GM19099 (cell line): ENCODE measurements around the gene AAGAB.

Experiments
- POLR2A ChIP-seq: IDR thresholded peaks from 3 replicates; pipeline ENCODE4 v1.6.1; 2011; ENCODE audit warnings: low read depth; ENCODE audit not compliant: insufficient read length; ENCODE audit errors: extremely low read depth

Gene AAGAB

DNA sequence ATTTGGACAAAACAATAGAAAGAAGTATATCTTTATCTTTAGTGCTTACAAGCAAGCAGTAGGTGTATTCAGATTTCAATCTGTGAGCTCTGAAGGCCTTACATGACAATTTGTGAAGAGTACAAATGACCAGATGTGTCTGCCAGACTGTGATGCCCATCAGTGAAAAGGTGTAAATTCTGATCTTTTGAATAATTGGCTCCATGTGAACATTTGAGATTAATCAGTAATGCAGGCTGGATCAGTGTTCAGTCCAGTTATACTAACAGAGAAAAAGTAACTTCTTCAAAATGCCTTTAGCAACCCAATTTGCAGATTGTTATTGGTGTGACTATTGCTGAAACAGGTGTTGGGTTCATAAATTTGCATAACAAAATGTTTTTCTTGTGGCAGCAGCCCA is 5.3 kb upstream of the AAGAB start:
- no peak for TF ChIP-seq POLR2A

- TF ChIP-seq POLR2A = no peak
Measured at GRCh38 chr15:67259379-67259778, 4.9 kb upstream of the AAGAB start.

- TF ChIP-seq POLR2A = no peak
Measured at GRCh38 chr15:67256051-67256450, 1.6 kb upstream of the AAGAB start.

DNA sequence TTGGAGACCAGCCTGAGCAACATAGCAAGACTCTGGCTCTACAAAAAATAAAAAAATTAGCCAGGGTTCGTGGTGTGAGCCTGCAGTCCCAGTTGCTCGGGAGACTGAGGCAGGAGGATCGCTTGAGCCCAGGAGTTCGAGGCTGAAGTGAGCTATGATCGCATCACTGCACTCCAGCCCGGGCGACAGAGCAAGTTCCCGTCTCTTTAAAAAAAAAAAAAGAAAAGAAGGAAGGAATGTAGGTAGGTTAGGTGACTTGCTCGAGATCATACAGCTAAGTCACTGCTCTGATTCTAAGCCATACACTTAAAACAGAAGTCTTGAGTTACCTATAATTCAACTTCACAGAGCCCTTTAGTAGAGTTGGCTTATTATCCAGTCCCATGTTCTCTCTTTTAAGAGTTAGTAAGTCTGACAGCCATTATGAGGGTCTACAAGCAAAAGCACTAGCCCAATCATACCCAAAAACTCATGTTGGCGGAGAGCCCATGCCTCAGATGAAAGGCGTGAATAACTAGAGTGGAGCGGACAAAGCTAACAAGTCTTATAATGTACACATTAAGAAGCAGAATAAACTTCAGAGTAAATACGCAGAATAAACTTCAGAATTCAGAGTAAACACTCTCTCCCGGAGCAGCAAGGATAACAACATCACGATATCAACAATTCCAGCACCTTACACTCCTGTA is 768 bp downstream of the AAGAB start:
- TF ChIP-seq POLR2A = no peak

- TF ChIP-seq POLR2A = no peak
Measured at GRCh38 chr15:67253101-67253500, 1.4 kb downstream of the AAGAB start.

- TF ChIP-seq POLR2A = no peak
Measured at GRCh38 chr15:67251318-67251717, 3.1 kb downstream of the AAGAB start.

DNA sequence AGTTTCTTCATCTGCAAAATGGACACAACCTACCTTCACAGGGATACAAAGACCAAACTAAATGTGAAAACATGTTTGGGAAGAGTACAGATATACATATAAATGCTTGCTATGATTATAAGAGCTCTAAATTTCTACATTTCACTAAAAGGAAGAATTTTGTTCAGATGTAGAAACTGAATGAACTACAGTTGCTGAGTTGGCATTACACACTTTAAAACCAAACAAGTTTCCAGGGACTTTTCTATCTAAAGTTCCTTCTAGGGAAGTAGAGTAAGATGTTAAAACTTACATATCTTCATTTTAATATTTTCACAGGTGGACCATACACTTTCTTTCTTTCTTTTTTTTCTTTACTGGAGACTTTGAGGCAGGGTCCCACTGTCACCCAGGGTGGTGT is 4.6 kb downstream of the AAGAB start:
- no peak for TF ChIP-seq POLR2A

DNA sequence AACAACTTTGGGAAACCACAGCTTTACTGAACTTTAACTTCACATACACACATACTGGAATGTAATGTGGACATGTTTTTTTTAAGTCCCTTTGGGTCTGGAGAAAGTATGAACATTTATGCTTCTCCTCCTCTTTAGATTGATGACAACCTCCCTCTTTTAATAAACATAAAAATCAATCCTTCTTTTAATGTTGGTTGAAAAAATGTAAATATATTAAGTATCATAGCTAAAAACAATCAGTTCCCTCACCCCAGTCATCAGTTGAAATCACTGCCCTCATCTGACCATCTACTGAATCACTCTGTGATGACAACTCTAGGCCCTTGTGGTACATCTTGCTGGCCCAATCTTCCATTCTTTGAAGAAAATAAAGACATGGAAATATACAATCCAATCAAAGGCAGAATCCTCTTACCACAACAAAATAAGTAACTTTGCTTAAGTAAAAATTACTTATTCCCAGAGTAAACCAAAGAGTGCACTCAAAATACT is 6.4 kb downstream of the AAGAB start:
- no peak for TF ChIP-seq POLR2A

DNA sequence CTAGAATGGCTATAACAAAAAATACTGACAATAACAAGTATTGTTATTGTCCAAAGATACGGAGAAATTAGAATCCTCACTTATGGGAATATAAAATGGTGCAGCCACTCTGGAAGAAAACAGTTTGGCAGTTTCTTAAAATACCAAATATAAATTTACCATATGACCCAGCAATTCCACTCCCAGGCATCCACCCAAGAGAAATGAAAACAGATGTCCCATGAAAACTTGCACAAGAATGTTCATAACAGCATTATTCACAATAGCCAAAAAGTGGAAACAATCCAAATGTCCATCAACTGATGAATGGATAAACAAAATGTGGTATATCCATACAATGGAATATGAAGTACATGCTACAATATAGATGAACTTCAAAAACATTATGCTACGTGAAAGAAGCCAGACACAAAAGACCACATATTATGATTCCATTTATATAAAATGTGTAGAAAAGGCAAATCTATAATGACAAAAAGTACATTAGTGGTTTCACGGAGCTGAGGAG is 9.4 kb downstream of the AAGAB start:
- no peak for TF ChIP-seq POLR2A

DNA sequence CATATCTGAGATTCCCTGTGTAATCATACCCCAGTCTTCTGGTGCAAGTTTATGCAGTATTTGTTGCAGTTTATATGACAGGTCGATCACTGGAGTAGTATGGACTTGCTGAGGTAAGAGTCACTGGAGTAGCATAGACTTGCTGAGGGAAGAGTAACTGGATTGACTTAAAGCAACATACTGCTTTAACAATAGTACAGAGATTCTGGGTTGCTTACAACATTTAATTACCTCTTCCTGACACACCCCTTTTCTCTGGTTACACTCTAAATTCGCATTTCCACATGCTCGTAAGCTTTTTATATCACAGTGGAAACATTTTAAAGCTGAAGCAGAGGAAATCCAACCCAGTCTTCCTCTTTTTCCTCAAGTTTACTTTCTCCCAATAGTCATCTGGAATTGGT is 11.8 kb downstream of the AAGAB start:
- no peak for TF ChIP-seq POLR2A

GRCh38 chr15:67241132-67241855 is 13.2 kb downstream of the AAGAB start:
- no peak for TF ChIP-seq POLR2A

GRCh38 chr15:67240235-67241131 is 14.0 kb downstream of the AAGAB start:
- TF ChIP-seq POLR2A = no peak

GRCh38 chr15:67232591-67232990 is 21.9 kb downstream of the AAGAB start:
- TF ChIP-seq POLR2A = no peak

DNA sequence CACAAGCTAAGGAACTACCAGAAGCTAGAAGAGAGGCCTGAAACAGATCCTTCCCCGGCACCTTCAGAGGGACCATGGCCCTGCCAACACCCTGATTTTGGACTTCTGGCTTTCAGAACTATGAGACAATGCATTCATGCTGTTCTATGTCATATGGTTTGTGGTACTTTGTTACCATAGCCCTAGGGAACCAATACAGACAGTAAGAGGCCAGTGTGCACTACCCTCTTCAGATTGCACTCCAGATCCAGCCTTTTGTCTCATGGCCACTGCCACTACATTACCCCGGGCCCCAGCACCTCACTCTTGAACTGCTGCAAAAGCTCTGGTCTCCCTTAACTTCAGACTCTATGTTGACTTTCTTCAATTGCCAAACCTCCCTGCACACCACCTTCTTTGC is 24.0 kb downstream of the AAGAB start:
- TF ChIP-seq POLR2A = no peak

GRCh38 chr15:67228286-67228685 is 26.2 kb downstream of the AAGAB start:
- no peak for TF ChIP-seq POLR2A
